K562 (cell line): ENCODE results near the gene ALG10. TPM values are rescaled to one million over a fixed set of nuclear protein-coding genes. Genes with fewer than 3 reads are reported as not detected.

Experiments used
- ARID3A ChIP-seq: IDR thresholded peaks from 2 replicates; pipeline ENCODE4 v1.6.1; 2012; ENCODE audit warnings: low read depth, low read length, improper control_type of control experiment, borderline replicate concordance
- BRD9 ChIP-seq: fragments of 450-650 bp; IDR thresholded peaks from 2 replicates; pipeline ENCODE4 v1.6.1; 2018; ENCODE audit warnings: low read depth; ENCODE audit not compliant: partially characterized antibody
- CREM ChIP-seq: IDR thresholded peaks from 2 replicates; pipeline ENCODE4 v1.6.1; 2014; ENCODE audit warnings: antibody characterized with exemption, low read depth
- CXXC5 ChIP-seq: fragments of 250-450 bp; sonication (Bioruptor Pico); IDR thresholded peaks from 2 replicates; pipeline ENCODE4 v1.8.0; 2022; ENCODE audit warnings: inconsistent platforms, mild to moderate bottlenecking, moderate library complexity
- DNMT1 ChIP-seq: fragments of 450-650 bp; IDR thresholded peaks from 2 replicates; pipeline ENCODE4 v1.6.1; 2016; ENCODE audit warnings: antibody characterized with exemption, mild to moderate bottlenecking
- GATA2 ChIP-seq: sonication (generic); formaldehyde crosslinking; IDR thresholded peaks from 2 replicates; pipeline ENCODE4 v1.4.0; 2020; ENCODE audit warnings: mild to moderate bottlenecking, missing genetic modification reagents
- GATAD2A ChIP-seq: fragments of 450-650 bp; IDR thresholded peaks from 2 replicates; pipeline ENCODE4 v1.6.1; 2017
- KLF13 ChIP-seq: fragments of 450-650 bp; IDR thresholded peaks from 2 replicates; pipeline ENCODE4 v1.6.1; 2016; ENCODE audit warnings: missing genetic modification characterization, low read depth, mild to moderate bottlenecking, missing compliant biosample characterization, moderate library complexity, borderline replicate concordance
- SMARCE1 ChIP-seq: fragments of 450-650 bp; IDR thresholded peaks from 2 replicates; pipeline ENCODE4 v1.7.1; 2016; ENCODE audit warnings: mild to moderate bottlenecking
- TAF1 ChIP-seq: IDR thresholded peaks from 2 replicates; pipeline ENCODE4 v1.6.1; 2011; ENCODE audit warnings: mild to moderate bottlenecking, low read length, moderate library complexity; ENCODE audit not compliant: insufficient read depth, control insufficient read depth, severe bottlenecking; ENCODE audit errors: extremely low read depth
- TAF15 ChIP-seq: fragments of 200-400 bp; formaldehyde crosslinking; IDR thresholded peaks from 2 replicates; pipeline ENCODE4 v1.6.1; 2017; ENCODE audit warnings: mild to moderate bottlenecking, low read depth, low read length, moderate library complexity
- TAF7 ChIP-seq: fragments of 450-650 bp; IDR thresholded peaks from 2 replicates; pipeline ENCODE4 v1.6.1; 2016; ENCODE audit warnings: missing genetic modification characterization, missing compliant biosample characterization
- TBP ChIP-seq: optimal IDR thresholded peaks from 2 replicates; pipeline ENCODE3; 2011; ENCODE audit warnings: low read depth, low read length, improper control_type of control experiment
- TEAD2 ChIP-seq: fragments of 450-650 bp; IDR thresholded peaks from 2 replicates; pipeline ENCODE4 v1.6.1; 2016; ENCODE audit warnings: missing genetic modification characterization, control low read depth, missing compliant biosample characterization
- VEZF1 ChIP-seq: fragments of 200-800 bp; sonication (Bioruptor generic); IDR thresholded peaks from 2 replicates; pipeline ENCODE4 v1.6.1; 2017; ENCODE audit warnings: missing genetic modification characterization, missing compliant biosample characterization
- ZBED1 ChIP-seq: IDR thresholded peaks from 2 replicates; pipeline ENCODE4 v1.6.1; 2014
- ZBTB11 ChIP-seq, 3 experiments: fragments of 200-800 bp in 1 of 3; fragments of 250-450 bp in 1 of 3; fragments of 450-650 bp in 1 of 3; sonication (Bioruptor Pico) in 1 of 3; sonication (Bioruptor generic) in 1 of 3; formaldehyde crosslinking in 1 of 3; IDR thresholded peaks; 2 replicates each; pipeline versions ENCODE4 v1.6.1 to v1.8.0; 2016 to 2022; ENCODE audit warnings: mild to moderate bottlenecking in 2 of 3, missing genetic modification characterization in 2 of 3, missing compliant biosample characterization in 1 of 3, moderate library complexity in 1 of 3
- ZBTB17 ChIP-seq: fragments of 450-650 bp; formaldehyde crosslinking; IDR thresholded peaks from 2 replicates; pipeline ENCODE4 v1.4.0; 2020; ENCODE audit warnings: mild to moderate bottlenecking
- ZFP36 ChIP-seq: fragments of 150-350 bp; IDR thresholded peaks from 2 replicates; pipeline ENCODE4 v1.6.1; 2018; ENCODE audit warnings: low read length, low read depth; ENCODE audit not compliant: partially characterized antibody
- ZNF398 ChIP-seq: fragments of 250-450 bp; sonication (Bioruptor Pico); IDR thresholded peaks from 2 replicates; pipeline ENCODE4 v1.8.0; 2021; ENCODE audit warnings: moderate library complexity, mild to moderate bottlenecking, inconsistent platforms
- polyA plus RNA-seq, 8 experiments: library from polyadenylated mRNA; depleted of rRNA in 4 of 8; stranded (reverse) in 5 of 8; unstranded in 3 of 8; fragments of >200 nt; fragmentation: Nextera tagmentation in 2 of 8; fragmentation: Illumina TruSeq in 1 of 8; extraction: Ambion mirVana in 2 of 8; extraction: Trizol in 1 of 8; gene quantifications; 2 replicates each; pipeline versions ENCODE4 v1.2.1 to v1.2.3, GENCODE V29; 2011 to 2014; ENCODE audit warnings: inconsistent platforms in 1 of 8, missing spikeins in 1 of 8
- total RNA-seq, 7 experiments: library from RNA; depleted of rRNA in 6 of 7; stranded (reverse); fragments of >200 nt in 6 of 7; fragmentation: Illumina TruSeq in 2 of 7; extraction: Trizol in 2 of 7; gene quantifications; 2 replicates each; pipeline versions ENCODE4 v1.2.1 to v1.2.3, GENCODE V29; 2011 to 2021; ENCODE audit warnings: low replicate concordance in 1 of 7

The ALG10 gene
- total and polyA plus RNA-seq, 9 of the 15 experiments (the other 6 are each of a cell fraction or from before 2014, with no cell fraction given), result 2.4 to 14.7 (median 6.4) TPM

- TF ChIP-seq ARID3A (peak; percentile 68; the same call in 1 of the 2 replicates), KLF13 (tag) (no peak), TEAD2 (tag) (no peak), GATAD2A (no peak), TAF1 (peak; percentile 87), GATA2 (CRISPR knock-in tag) (no peak), ZBED1 (0 out of 2 replicates have a peak, but pooled peaks have one; percentile 39), ZBTB17 (CRISPR knock-in tag) (no peak), CREM (peak; percentile 83), VEZF1 (CRISPR knock-in tag) (peak; percentile 30; the same call in 1 of the 2 replicates), SMARCE1 (no peak), TAF7 (tag) (no peak), BRD9 (peak; percentile 59), ZBTB11 (CRISPR knock-in tag; IDR thresholded peaks at IDR 0.05) (peak; percentile 85 to 99 (median 97)), ZNF398 (CRISPR knock-in tag) (no peak), TBP (peak; percentile 33), DNMT1 (no peak), CXXC5 (CRISPR knock-in tag) (peak; percentile 50), TAF15 (no peak), ZFP36 (no peak)
Observed at GRCh38 chr12:34022079-34022830, at the start of gene ALG10 (continued).
